SK-N-SH (cell line): Measurements from ENCODE around the gene TRMT112. TPM values are rescaled to one million over a fixed set of nuclear protein-coding genes. Genes with fewer than 3 reads are reported as not detected.

Experiments used
- CTCF ChIA-PET: fragments of 300-600, 350-600 bp; formaldehyde crosslinking; extraction: SDS; loops from one replicate; lab custom pipeline; 2021; lab: Yijun Ruan, JAX
- POLR2A ChIA-PET: fragments of 350-600 bp; sonication (Branson Sonifier 250); formaldehyde crosslinking; extraction: SDS; loops from one replicate; lab custom pipeline; 2020; ENCODE audit warnings: antibody characterized with exemption, inconsistent platforms; lab: Yijun Ruan, JAX
- DNase-seq: peaks from one replicate; pipeline ENCODE4 v3.0.0; 2012
- H2AFZ ChIP-seq: fragments of 200-600 bp; sonication (generic); 2 replicates; pipeline ENCODE4 v1.8.1; 2016; ENCODE audit warnings: antibody characterized with exemption, mild to moderate bottlenecking, low read depth
- H3F3A ChIP-seq: fragments of 200-600 bp; sonication (generic); replicated peaks from 2 replicates; pipeline ENCODE3; 2016; ENCODE audit warnings: antibody characterized with exemption, mild to moderate bottlenecking; ENCODE audit not compliant: insufficient read depth
- H3K27ac ChIP-seq, 2 experiments: fragments of 200-500 bp in 1 of 2; fragments of 200-600 bp in 1 of 2; sonication (Bioruptor generic) in 1 of 2; sonication (generic), shearing (Covaris generic) in 1 of 2; 2 replicates each; pipeline versions ENCODE4 v1.5.1 to v1.6.1; 2014 to 2016; ENCODE audit warnings: low read depth in 2 of 2, inconsistent platforms in 1 of 2, low read length in 1 of 2, mild to moderate bottlenecking in 1 of 2, mixed read lengths in 1 of 2
- H3K27me3 ChIP-seq: fragments of 200-600 bp; sonication (generic), shearing (Covaris generic); 2 replicates; pipeline ENCODE4 v1.6.1; 2016; ENCODE audit warnings: mixed run types; ENCODE audit not compliant: insufficient read depth
- H3K36me3 ChIP-seq, 2 experiments: fragments of 200-500 bp in 1 of 2; fragments of 200-600 bp in 1 of 2; sonication (Bioruptor generic) in 1 of 2; sonication (generic) in 1 of 2; replicated peaks in 1 of 2; 2 replicates each; pipeline versions ENCODE3 to v1.5.1; 2014 to 2016; ENCODE audit warnings: low read length in 1 of 2, mild to moderate bottlenecking in 1 of 2; ENCODE audit not compliant: insufficient read depth in 2 of 2, control insufficient read depth in 1 of 2
- H3K4me1 ChIP-seq, 2 experiments: fragments of 200-500 bp in 1 of 2; fragments of 200-600 bp in 1 of 2; sonication (Bioruptor generic) in 1 of 2; sonication (generic), shearing (Covaris generic) in 1 of 2; 2 replicates each; pipeline versions ENCODE4 v1.5.1 to v1.6.1; 2014 to 2016; ENCODE audit warnings: low read depth in 1 of 2, low read length in 1 of 2, mixed run types in 1 of 2; ENCODE audit not compliant: insufficient read depth in 2 of 2, control insufficient read depth in 1 of 2
- H3K4me2 ChIP-seq: fragments of 200-600 bp; sonication (generic), shearing (Covaris generic); 2 replicates; pipeline ENCODE4 v1.6.1; 2017; ENCODE audit warnings: mixed run types
- H3K4me3 ChIP-seq, 2 experiments: fragments of 200-500 bp in 1 of 2; fragments of 200-600 bp in 1 of 2; sonication (Bioruptor generic) in 1 of 2; sonication (generic), shearing (Covaris generic) in 1 of 2; 2 replicates each; pipeline versions ENCODE4 v1.5.1 to v1.8.1; 2014 to 2016; ENCODE audit warnings: low read depth in 2 of 2, inconsistent platforms in 1 of 2, low read length in 1 of 2, mild to moderate bottlenecking in 1 of 2, mixed read lengths in 1 of 2, moderate library complexity in 1 of 2
- H3K79me2 ChIP-seq: fragments of 200-600 bp; sonication (generic); 2 replicates; pipeline ENCODE4 v1.8.1; 2017; ENCODE audit warnings: mild to moderate bottlenecking; ENCODE audit not compliant: insufficient read depth
- H3K9ac ChIP-seq: fragments of 200-600 bp; sonication (generic); 2 replicates; pipeline ENCODE4 v1.6.1; 2017; ENCODE audit warnings: mixed run types
- H3K9me2 ChIP-seq: fragments of 200-600 bp; sonication (generic); 2 replicates; pipeline ENCODE4 v1.6.1; 2017; ENCODE audit warnings: mixed run types
- H3K9me3 ChIP-seq: fragments of 200-600 bp; sonication (generic); 2 replicates; pipeline ENCODE4 v1.6.1; 2017; ENCODE audit warnings: mixed run types, mild to moderate bottlenecking, moderate library complexity
- H4K20me1 ChIP-seq: fragments of 200-600 bp; sonication (generic); 2 replicates; pipeline ENCODE4 v1.6.1; 2017; ENCODE audit warnings: mild to moderate bottlenecking, mixed run types; ENCODE audit not compliant: insufficient read depth
- CHD2 ChIP-seq: fragments of 150-350 bp; IDR thresholded peaks from 2 replicates; pipeline ENCODE4 v1.6.1; 2018; ENCODE audit warnings: low read length; ENCODE audit not compliant: partially characterized antibody
- CTCF ChIP-seq: fragments of 200-600 bp; sonication (generic); IDR thresholded peaks from 2 replicates; pipeline ENCODE4 v1.6.1; 2017; ENCODE audit warnings: antibody characterized with exemption, mild to moderate bottlenecking, moderate library complexity
- EP300 ChIP-seq, 2 experiments: IDR thresholded peaks; 2 replicates each; pipeline versions ENCODE4 v1.4.0 to v1.6.1; 2012; ENCODE audit warnings: borderline replicate concordance in 1 of 2, low read depth in 1 of 2, low read length in 1 of 2
- FOSL2 ChIP-seq: IDR thresholded peaks from 2 replicates; pipeline ENCODE4 v1.4.0; 2012; ENCODE audit warnings: low read depth, mild to moderate bottlenecking, moderate library complexity, borderline replicate concordance
- FOXJ3 ChIP-seq: sonication (generic); formaldehyde crosslinking; IDR thresholded peaks from 2 replicates; pipeline ENCODE4 v1.5.1; 2020; ENCODE audit warnings: mild to moderate bottlenecking, missing genetic modification reagents
- GATA2 ChIP-seq: sonication (generic); formaldehyde crosslinking; IDR thresholded peaks from 2 replicates; pipeline ENCODE4 v1.5.0; 2020; ENCODE audit warnings: mild to moderate bottlenecking, missing genetic modification reagents
- IRF3 ChIP-seq: fragments of 150-350 bp; IDR thresholded peaks from 2 replicates; pipeline ENCODE4 v1.6.1; 2016; ENCODE audit warnings: mild to moderate bottlenecking, low read depth, low read length
- NFIC ChIP-seq: IDR thresholded peaks from 2 replicates; pipeline ENCODE4 v1.4.0; 2012; ENCODE audit warnings: borderline replicate concordance
- POLR2AphosphoS5 ChIP-seq: IDR thresholded peaks from 2 replicates; pipeline ENCODE4 v1.6.1; 2012; ENCODE audit warnings: low read depth, low read length
- RAD21 ChIP-seq: IDR thresholded peaks from 2 replicates; pipeline ENCODE4 v1.6.1; 2012; ENCODE audit warnings: mild to moderate bottlenecking, low read length
- SMC3 ChIP-seq: IDR thresholded peaks from 2 replicates; pipeline ENCODE4 v1.6.1; 2012; ENCODE audit warnings: low read depth, low read length, improper control_type of control experiment
- TAF1 ChIP-seq: IDR thresholded peaks from 2 replicates; pipeline ENCODE4 v1.6.1; 2012; ENCODE audit warnings: low read depth, mild to moderate bottlenecking, low read length, moderate library complexity, borderline replicate concordance
- USF1 ChIP-seq: IDR thresholded peaks from 2 replicates; pipeline ENCODE4 v1.4.0; 2012; ENCODE audit warnings: low read depth, borderline replicate concordance
- USF2 ChIP-seq: fragments of 150-350 bp; IDR thresholded peaks from 2 replicates; pipeline ENCODE4 v1.6.1; 2017; ENCODE audit warnings: antibody characterized with exemption, low read length, low read depth, borderline replicate concordance
- ZBTB33 ChIP-seq: IDR thresholded peaks from 2 replicates; pipeline ENCODE4 v1.4.0; 2012; ENCODE audit warnings: low read depth, borderline replicate concordance
- WGBS: methylation state at CpG from one replicate; pipeline ENCODE4 v1.1.6; 2017; ENCODE audit warnings: low lambda C conversion rate; 5-methylcytosine and 5-hydroxymethylcytosine counted together
- polyA plus RNA-seq, 3 experiments: library from polyadenylated mRNA; depleted of rRNA; stranded (reverse); fragments of >200 nt; gene quantifications; 2 replicates each; pipeline ENCODE4 v1.2.3, GENCODE V29; 2012

The TRMT112 gene
- polyA plus RNA-seq, 1 of the 3 experiments (the other 2 are of a cell fraction) = 699 TPM

- peak overlapping the region; percentile 63 for H3K9ac ChIP-seq
- no peak overlapping the region for H2AFZ ChIP-seq
- no peaks in the 10 kb centered on the region for H4K20me1 ChIP-seq
- no peaks in the 10 kb centered on the region for H3K9me3 ChIP-seq
- H3F3A ChIP-seq = peaks cover 40% of the 10 kb centered on the region
- peak overlapping the region; percentile 88 to 97 for H3K27ac ChIP-seq
- H3K27me3 ChIP-seq = no peaks in the 10 kb centered on the region
- H3K79me2 ChIP-seq = peaks cover 19% of the 10 kb centered on the region
- peaks cover 12 to 55% of the 10 kb centered on the region in 2 experiments; a peak in 3 of 4 replicates for H3K4me1 ChIP-seq
- H3K4me3 ChIP-seq = peak overlapping the region in 1 of 2 experiments; percentile 60; a peak in 2 of 4 replicates
- H3K9me2 ChIP-seq = no peaks in the 10 kb centered on the region
- H3K36me3 ChIP-seq = peaks cover 15 to 20% of the 10 kb centered on the region in 2 experiments
- peak; percentile 77 for DNase-seq
- CTCF ChIA-PET = interaction anchor here (0.6 to 6.9 kb wide), 11 partner anchors 10 to 376 kb away, joined by 3 to 89 read pairs (median 4); partner anchors contain the start of genes ESRRA, KCNK4, PLCB3 and PRDX5
- H3K4me2 ChIP-seq = peak overlapping the region; percentile 89
- TF ChIP-seq IRF3 = no peak
- TF ChIP-seq CHD2 = peak; percentile 6
- TF ChIP-seq POLR2AphosphoS5 = no peak
- TF ChIP-seq FOXJ3 (CRISPR knock-in tag) = peak; percentile 81; the same call in 1 of the 2 replicates
- 0 out of 2 replicates have a peak, but pooled peaks have one; percentile 2 for TF ChIP-seq TAF1
- TF ChIP-seq CTCF = no peak
- TF ChIP-seq RAD21 = peak; percentile 17; the same call in 1 of the 2 replicates
- no peak for TF ChIP-seq FOSL2
- no peak for TF ChIP-seq SMC3
- no peak for TF ChIP-seq USF2
- TF ChIP-seq GATA2 (CRISPR knock-in tag) = peak; percentile 90
- TF ChIP-seq EP300 (IDR thresholded peaks at IDR 0.05; ENCODE audit: borderline replicate concordance in 1 of 2, low read depth in 1 of 2, low read length in 1 of 2) = peak in 1 of 2 experiments; percentile 52; a peak in 1 of 4 replicates
- TF ChIP-seq ZBTB33 = no peak
- TF ChIP-seq NFIC = peak; percentile 55
- TF ChIP-seq USF1 = no peak
- TF ChIP-seq, all 33 proteins: peak for 7
- 74% methylated on average over 16 of the region's 23 CpGs for WGBS
- POLR2A ChIA-PET = interaction anchor here (0.9 to 6.5 kb wide), 8 partner anchors 11 to 64 kb away, joined by 3 to 112 read pairs (median 3); partner anchors contain the start of genes BAD, ESRRA, FKBP2 and NUDT22
These were observed 49.1 kb downstream of the TRMT112 start for GRCh38 chr11:64268025-64268892.
